ENCODE data around the gene CNTNAP2. TPM values are rescaled to one million over a fixed set of nuclear protein-coding genes. Genes with fewer than 3 reads are reported as not detected.

The CNTNAP2 gene
- total and polyA plus RNA-seq, 2 of the 13 experiments (the other 11 are each of a cell fraction or from before 2014, with no cell fraction given), result 0.40 to 0.42 TPM

DNA sequence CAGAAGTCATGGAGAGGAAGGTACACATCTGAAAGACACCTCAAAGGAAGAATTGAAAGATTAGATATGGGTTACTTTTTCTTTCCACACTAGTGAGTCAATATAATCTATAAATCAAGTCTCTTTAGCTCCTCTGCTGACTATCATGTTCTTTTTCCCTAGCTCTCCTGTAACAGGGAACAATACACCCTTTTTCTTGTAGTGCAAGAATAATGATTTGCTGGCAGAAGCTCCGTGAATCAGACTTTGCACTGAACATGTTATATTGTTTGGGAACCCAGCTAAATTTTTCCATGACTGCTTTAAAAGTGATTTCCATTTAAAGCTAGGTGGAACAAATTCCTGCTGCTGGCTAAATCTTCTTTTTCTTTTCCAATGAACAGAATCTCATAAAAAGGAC, 1717.4 kb downstream of the CNTNAP2 start (continued):
- TF ChIP-seq, protein P1, sequence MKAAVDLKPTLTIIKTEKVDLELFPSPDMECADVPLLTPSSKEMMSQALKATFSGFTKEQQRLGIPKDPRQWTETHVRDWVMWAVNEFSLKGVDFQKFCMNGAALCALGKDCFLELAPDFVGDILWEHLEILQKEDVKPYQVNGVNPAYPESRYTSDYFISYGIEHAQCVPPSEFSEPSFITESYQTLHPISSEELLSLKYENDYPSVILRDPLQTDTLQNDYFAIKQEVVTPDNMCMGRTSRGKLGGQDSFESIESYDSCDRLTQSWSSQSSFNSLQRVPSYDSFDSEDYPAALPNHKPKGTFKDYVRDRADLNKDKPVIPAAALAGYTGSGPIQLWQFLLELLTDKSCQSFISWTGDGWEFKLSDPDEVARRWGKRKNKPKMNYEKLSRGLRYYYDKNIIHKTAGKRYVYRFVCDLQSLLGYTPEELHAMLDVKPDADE (CRISPR knock-in tag; IDR thresholded peaks at IDR 0.05), result no peak
- TF ChIP-seq POGZ (CRISPR knock-in tag; IDR thresholded peaks at IDR 0.05) (no peak), HIVEP1 (CRISPR knock-in tag; IDR thresholded peaks at IDR 0.05) (no peak), HOXD1 (CRISPR knock-in tag; IDR thresholded peaks at IDR 0.05) (no peak), MLLT10 (CRISPR knock-in tag; IDR thresholded peaks at IDR 0.05) (no peak), ZNF589 (CRISPR knock-in tag; conservative IDR thresholded peaks at IDR 0.05) (no peak)
- TF ChIP-seq, protein P2, sequence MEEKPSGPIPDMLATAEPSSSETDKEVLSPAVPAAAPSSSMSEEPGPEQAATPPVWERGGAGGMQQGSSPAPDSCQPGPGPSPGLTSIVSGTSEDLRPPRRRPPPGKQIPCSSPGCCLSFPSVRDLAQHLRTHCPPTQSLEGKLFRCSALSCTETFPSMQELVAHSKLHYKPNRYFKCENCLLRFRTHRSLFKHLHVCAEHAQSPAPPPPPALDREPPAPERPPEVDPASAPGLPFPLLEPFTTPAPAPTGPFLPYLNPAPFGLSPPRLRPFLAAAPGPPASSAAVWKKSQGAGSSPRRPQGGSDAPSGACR (CRISPR knock-in tag; IDR thresholded peaks at IDR 0.05), result no peak
- TF ChIP-seq, protein P3, sequence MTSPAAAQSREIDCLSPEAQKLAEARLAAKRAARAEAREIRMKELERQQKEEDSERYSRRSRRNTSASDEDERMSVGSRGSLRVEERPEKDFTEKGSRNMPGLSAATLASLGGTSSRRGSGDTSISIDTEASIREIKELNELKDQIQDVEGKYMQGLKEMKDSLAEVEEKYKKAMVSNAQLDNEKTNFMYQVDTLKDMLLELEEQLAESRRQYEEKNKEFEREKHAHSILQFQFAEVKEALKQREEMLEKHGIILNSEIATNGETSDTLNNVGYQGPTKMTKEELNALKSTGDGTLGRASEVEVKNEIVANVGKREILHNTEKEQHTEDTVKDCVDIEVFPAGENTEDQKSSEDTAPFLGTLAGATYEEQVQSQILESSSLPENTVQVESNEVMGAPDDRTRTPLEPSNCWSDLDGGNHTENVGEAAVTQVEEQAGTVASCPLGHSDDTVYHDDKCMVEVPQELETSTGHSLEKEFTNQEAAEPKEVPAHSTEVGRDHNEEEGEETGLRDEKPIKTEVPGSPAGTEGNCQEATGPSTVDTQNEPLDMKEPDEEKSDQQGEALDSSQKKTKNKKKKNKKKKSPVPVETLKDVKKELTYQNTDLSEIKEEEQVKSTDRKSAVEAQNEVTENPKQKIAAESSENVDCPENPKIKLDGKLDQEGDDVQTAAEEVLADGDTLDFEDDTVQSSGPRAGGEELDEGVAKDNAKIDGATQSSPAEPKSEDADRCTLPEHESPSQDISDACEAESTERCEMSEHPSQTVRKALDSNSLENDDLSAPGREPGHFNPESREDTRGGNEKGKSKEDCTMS (CRISPR knock-in tag; conservative IDR thresholded peaks at IDR 0.05), result no peak

DNA sequence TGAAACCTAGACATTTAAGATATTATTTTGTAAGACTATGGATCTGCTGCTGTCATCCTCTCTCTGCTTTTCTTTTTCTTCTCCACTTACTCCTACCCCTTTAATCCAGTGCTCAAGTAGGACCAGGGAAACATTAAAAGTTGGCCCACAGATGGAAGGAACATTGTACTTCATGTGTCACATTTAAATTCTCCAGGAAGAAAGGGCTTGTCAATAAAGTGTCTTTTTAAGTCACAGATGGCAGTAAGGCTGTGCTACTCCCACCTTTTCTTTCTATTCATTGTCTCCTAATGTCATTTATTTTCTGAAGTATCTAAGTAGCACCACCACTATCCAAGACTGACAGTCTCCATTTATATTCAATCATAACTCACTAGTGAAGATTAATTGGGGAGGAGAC, 1736.2 kb downstream of the CNTNAP2 start:
- FAIRE-seq, result no peak
- CTCF ChIA-PET (ENCODE audit: low intra/inter-chr PET ratio, low total read pairs), result no interaction called here
- H2AFZ ChIP-seq (ENCODE audit: low read length), result no peak overlapping the region
- H3K27me3 ChIP-seq (ENCODE audit: control insufficient read depth in 1 of 2, insufficient read depth in 2 of 2, low read length in 2 of 2), result no peaks in the 10 kb centered on the region; a peak in 1 of 5 replicates
- POLR2A ChIA-PET, result no interaction called here
- H3K4me1 ChIP-seq (ENCODE audit: insufficient read depth, low read length), result no peaks in the 10 kb centered on the region
- no peaks in the 10 kb centered on the region for H3K79me2 ChIP-seq (ENCODE audit: insufficient read depth, low read length)
- H3K36me3 ChIP-seq (replicated peaks in 1 of 2; ENCODE audit: control insufficient read depth in 1 of 2, insufficient read depth in 2 of 2, low read length in 2 of 2), result no peaks in the 10 kb centered on the region
- H4K20me1 ChIP-seq (ENCODE audit: insufficient read depth, low read length), result no peaks in the 10 kb centered on the region
- ATAC-seq, result no peak
- in situ Hi-C loops (cut with HindIII; ENCODE audit: extremely low pct_ligation_motif_present, low pct_unique_long_range_greater_than_20kb), result no loop called here
- intact Hi-C loops (cut with micrococcal nuclease; ENCODE audit: unreplicated experiment), result no loop called here
- BruUV-seq (replicated peaks), result no TSS peak
- H3K9ac ChIP-seq (ENCODE audit: insufficient read depth, low read depth, low read length), result no peak overlapping the region
- H3K27ac ChIP-seq (ENCODE audit: extremely low read length, insufficient read depth, low read length), result no peak overlapping the region
- no peaks in the 10 kb centered on the region for H3K9me3 ChIP-seq (ENCODE audit: low read length)
- DNase-seq (ENCODE audit: low spot score), result no peak
- no peak overlapping the region for H3K4me2 ChIP-seq (ENCODE audit: low read depth, low read length)
- H3K4me3 ChIP-seq (replicated peaks in 1 of 3; ENCODE audit: insufficient read depth in 1 of 3, low read depth in 2 of 3, low read length in 3 of 3), result no peak overlapping the region
- TF ChIP-seq ZNF335 (CRISPR knock-in tag; IDR thresholded peaks at IDR 0.05), result no peak
- TF ChIP-seq NPAS2 (CRISPR knock-in tag; IDR thresholded peaks at IDR 0.05; ENCODE audit: borderline replicate concordance), result no peak
- TF ChIP-seq U2AF2 (IDR thresholded peaks at IDR 0.05; ENCODE audit: low read depth, low read length), result no peak
- no peak for TF ChIP-seq NFIB (CRISPR knock-in tag; IDR thresholded peaks at IDR 0.05; ENCODE audit: borderline replicate concordance)
- no peak for TF ChIP-seq ZNF841 (CRISPR knock-in tag; IDR thresholded peaks at IDR 0.05; ENCODE audit: borderline replicate concordance)
- TF ChIP-seq, protein P4, sequence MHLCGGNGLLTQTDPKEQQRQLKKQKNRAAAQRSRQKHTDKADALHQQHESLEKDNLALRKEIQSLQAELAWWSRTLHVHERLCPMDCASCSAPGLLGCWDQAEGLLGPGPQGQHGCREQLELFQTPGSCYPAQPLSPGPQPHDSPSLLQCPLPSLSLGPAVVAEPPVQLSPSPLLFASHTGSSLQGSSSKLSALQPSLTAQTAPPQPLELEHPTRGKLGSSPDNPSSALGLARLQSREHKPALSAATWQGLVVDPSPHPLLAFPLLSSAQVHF (CRISPR knock-in tag; IDR thresholded peaks at IDR 0.05), result no peak
- TF ChIP-seq BRD4 (CRISPR knock-in tag; IDR thresholded peaks at IDR 0.05), result no peak
- no peak for TF ChIP-seq CREM (IDR thresholded peaks at IDR 0.05)
- no peak for TF ChIP-seq CREM (CRISPR knock-in tag; IDR thresholded peaks at IDR 0.05)
- TF ChIP-seq CEBPG (CRISPR knock-in tag; IDR thresholded peaks at IDR 0.05), result no peak
- no peak for TF ChIP-seq MTA3 (CRISPR knock-in tag; IDR thresholded peaks at IDR 0.05)
- TF ChIP-seq, protein P5, sequence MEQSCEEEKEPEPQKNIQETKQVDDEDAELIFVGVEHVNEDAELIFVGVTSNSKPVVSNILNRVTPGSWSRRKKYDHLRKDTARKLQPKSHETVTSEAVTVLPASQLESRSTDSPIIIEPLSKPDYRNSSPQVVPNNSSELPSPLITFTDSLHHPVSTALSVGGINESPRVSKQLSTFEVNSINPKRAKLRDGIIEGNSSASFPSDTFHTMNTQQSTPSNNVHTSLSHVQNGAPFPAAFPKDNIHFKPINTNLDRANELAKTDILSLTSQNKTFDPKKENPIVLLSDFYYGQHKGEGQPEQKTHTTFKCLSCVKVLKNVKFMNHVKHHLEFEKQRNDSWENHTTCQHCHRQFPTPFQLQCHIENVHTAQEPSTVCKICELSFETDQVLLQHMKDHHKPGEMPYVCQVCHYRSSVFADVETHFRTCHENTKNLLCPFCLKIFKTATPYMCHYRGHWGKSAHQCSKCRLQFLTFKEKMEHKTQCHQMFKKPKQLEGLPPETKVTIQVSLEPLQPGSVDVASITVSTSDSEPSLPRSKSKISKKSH (CRISPR knock-in tag; IDR thresholded peaks at IDR 0.05; ENCODE audit: borderline replicate concordance), result no peak
